C1 segment of cervical spinal cord (tissue), 14 donors: ENCODE data around the gene MYOM1.

Experiments
- DNase-seq, 14 donors: peaks; one replicate each; lab custom pipeline; 2025; lab: John Stamatoyannopoulos, UW

MYOM1 gene

GRCh38 chr18:3219631-3220335, at the start of gene MYOM1:
Gene MYOM1, minus strand, starts transcription at chr18:3219968. Its CDS starts 4,745 bp downstream, at chr18:3215223.
- DNase-seq, result no peak

GRCh38 chr18:3269241-3269913, 49.6 kb upstream of the MYOM1 start:
- DNase-seq, result no peak

- no peak for DNase-seq
Observed at GRCh38 chr18:3268306-3268705, 48.5 kb upstream of the MYOM1 start.

- DNase-seq, result no peak
Observed at GRCh38 chr18:3266062-3266608, 46.4 kb upstream of the MYOM1 start.

- DNase-seq, result no peak
Observed at GRCh38 chr18:3265564-3266033, 45.8 kb upstream of the MYOM1 start.

DNA sequence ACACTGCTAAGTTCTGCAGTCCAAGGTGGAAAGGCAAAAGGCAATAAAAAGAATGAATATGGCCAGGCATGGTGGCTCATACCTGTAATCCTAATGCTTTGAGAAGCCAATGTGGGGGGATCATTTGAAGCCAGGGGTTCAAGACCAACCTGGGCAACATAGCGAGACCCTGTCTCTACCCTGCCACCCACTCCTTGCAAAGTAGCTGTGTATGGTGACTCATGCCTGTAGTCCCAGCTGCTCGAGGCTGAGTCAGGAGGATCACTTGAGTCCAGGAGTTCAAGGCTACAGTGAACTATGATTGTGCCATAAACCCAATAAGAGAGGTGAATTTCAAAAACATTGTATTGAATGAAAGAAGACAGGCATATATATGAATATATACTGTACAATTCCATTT, 44.6 kb upstream of the MYOM1 start:
- no peak for DNase-seq

- no peak for DNase-seq
Observed at GRCh38 chr18:3263132-3263700, 43.4 kb upstream of the MYOM1 start.

GRCh38 chr18:3262234-3263131, 42.7 kb upstream of the MYOM1 start:
- peak in 2 of 14 donors; percentile 63 to 72 for DNase-seq

GRCh38 chr18:3261373-3262233, 41.8 kb upstream of the MYOM1 start, which contains the start of gene MYL12B:
Gene MYL12B, plus strand, starts transcription at chr18:3262133. Its CDS starts 10,766 bp downstream, at chr18:3272899.
- DNase-seq, result peak; percentile 43 to 94 (median 79)

DNA sequence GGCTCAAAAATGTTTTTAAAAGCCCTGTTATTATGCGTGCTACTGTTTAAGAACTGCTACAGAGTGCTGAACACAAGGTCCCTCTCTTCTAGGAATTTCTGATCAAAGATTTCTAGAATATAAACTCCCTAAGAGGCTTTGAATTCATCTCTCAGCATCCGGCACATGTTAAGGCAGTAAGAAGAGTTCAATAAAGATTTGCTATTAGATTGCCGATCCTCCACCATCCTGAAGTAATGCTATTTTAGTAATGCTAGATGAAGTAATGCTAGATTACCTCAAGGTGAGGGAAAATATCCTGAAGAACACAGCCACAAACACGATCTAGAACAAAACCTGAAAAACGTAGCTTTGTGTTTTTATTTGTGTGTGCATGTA, 41.2 kb upstream of the MYOM1 start:
- no peak for DNase-seq

- no peak for DNase-seq
Observed at GRCh38 chr18:3257627-3258120, 37.9 kb upstream of the MYOM1 start.

DNA sequence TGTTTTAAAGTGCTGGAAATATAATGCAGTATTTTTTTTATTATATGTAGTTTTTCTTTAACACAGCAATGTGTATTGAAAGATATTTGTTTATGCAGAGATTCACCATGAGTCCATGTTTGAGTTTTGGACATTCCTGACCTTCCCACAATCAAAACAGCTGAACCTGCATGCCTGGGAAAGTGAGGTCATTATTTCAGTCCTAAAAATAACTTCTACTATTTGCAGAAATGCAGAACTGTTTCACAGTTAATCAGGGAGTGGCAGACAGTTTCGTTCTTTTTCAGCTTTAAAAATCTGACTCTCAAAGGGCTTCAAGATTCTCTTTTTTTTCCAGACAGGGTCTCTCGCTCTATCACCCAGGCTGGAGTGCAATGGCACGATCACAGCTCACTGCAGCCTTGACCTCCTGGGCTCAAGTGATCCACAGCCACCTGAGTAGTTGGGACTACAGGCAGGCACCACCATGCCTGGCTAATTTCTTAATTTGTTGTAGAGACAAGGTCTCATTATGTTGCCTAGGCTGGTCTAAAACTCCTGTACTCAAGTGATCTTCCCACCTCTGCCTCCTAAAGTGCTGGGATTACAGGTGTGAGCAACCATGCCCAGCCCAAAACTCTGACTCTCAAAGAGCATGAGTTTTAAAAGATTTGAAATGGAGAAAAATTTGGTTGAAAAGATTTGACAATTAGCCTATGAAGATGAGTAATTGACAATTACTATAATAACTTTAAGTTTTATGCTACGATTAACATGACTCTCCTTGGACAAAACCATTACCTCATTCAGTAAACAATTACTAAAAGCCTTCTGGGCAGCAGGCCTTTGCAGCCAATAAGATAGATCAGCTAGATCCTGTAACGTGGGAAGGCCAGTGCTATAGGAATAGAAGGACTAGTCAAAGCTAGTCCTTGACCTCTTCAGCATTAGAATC, 37.2 kb upstream of the MYOM1 start:
- no peak for DNase-seq

- no peak for DNase-seq
Observed at GRCh38 chr18:3255611-3256165, 35.9 kb upstream of the MYOM1 start.

- no peak for DNase-seq
Observed at GRCh38 chr18:3254725-3255124, 35.0 kb upstream of the MYOM1 start.

GRCh38 chr18:3252843-3253242, 33.1 kb upstream of the MYOM1 start:
- DNase-seq, result no peak

GRCh38 chr18:3251963-3252277, 32.2 kb upstream of the MYOM1 start:
- no peak for DNase-seq

DNA sequence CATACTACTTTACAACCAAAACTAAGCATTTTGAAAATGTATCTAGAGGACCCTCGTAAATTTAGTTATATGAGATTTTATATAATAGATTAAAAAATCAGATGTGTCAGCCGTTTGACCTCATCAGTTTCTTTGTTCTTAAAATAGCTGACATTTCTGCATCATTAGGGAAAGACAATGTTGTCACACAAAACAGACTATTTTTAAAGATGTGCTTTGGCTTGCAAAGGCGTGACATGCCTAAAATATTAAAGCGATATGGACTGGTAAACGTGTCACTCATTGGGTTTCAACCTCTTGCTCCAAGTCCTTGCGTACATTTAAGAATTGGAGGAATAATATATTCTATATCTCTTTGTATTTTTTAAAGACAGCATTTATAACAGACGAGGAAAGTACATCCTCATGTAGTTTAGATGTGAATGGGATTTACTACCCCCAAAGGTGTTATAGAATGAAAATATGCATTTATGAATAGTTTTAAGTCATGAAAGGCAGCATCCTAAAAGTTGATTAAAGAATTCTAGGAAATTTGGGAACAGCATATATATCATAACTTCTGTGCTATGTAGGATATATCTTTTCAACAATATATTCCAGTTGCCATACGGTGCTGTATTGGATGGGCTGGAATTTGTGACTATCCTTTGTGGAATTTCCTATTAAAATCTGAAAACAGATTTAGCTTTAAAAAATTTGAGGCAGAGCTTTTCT, 31.6 kb upstream of the MYOM1 start:
- no peak for DNase-seq
